Sigmoid colon (tissue), 7 donors: ENCODE measurements around the gene REELD1. TPM values are rescaled to one million over a fixed set of nuclear protein-coding genes. Genes with fewer than 3 reads are reported as not detected.

ENCODE experiments used
- DNase-seq: peaks from one replicate; pipeline ENCODE4 v3.0.0-alpha.2; 2019
- H3K27ac ChIP-seq, 4 donors: fragments of 200-600 bp; sonication (generic); one replicate each; pipeline ENCODE4 v1.5.1; 2016 to 2019; ENCODE audit warnings: mild to moderate bottlenecking in 1 of 4
- H3K27me3 ChIP-seq, 3 donors: fragments of 200-600 bp; sonication (generic); one replicate each; pipeline ENCODE4 v1.5.1; 2019; ENCODE audit warnings: mild to moderate bottlenecking in 1 of 3
- H3K36me3 ChIP-seq, 4 donors: fragments of 200-600 bp; sonication (generic); one replicate each; pipeline ENCODE4 v1.5.1; 2016 to 2019
- H3K4me1 ChIP-seq, 4 donors: fragments of 200-600 bp; sonication (generic); one replicate each; pipeline ENCODE4 v1.5.1; 2017 to 2019
- H3K4me3 ChIP-seq, 4 donors: fragments of 200-600 bp; sonication (generic); one replicate each; pipeline ENCODE4 v1.5.1; 2017 to 2019; ENCODE audit warnings: mild to moderate bottlenecking in 2 of 4, moderate library complexity in 1 of 4
- H3K9me3 ChIP-seq, 4 donors: fragments of 200-600 bp in 3 of 4; sonication (generic) in 3 of 4; one replicate each; pipeline versions ENCODE4 v1.5.1 to v1.6.1; 2013 to 2019
- EP300 ChIP-seq, 4 donors: sonication (generic); formaldehyde crosslinking; IDR thresholded peaks; one replicate each; pipeline ENCODE4 v1.6.1; 2017; ENCODE audit warnings: antibody characterized with exemption in 4 of 4
- POLR2A ChIP-seq, 2 donors: fragments of 450-650 bp; IDR thresholded peaks; one replicate each; pipeline ENCODE4 v1.6.1; 2016; ENCODE audit warnings: antibody characterized with exemption in 2 of 2, mild to moderate bottlenecking in 2 of 2, moderate library complexity in 2 of 2
- POLR2AphosphoS5 ChIP-seq, 4 donors: sonication (generic); formaldehyde crosslinking; IDR thresholded peaks; one replicate each; pipeline ENCODE4 v1.6.1; 2017; ENCODE audit warnings: antibody characterized with exemption in 4 of 4
- WGBS, 2 donors: extraction: QIAGEN DNeasy Blood & Tissue Kit; methylation state at CpG; one replicate each; pipeline ENCODE4 v1.1.7; 2013; 5-methylcytosine and 5-hydroxymethylcytosine counted together
- intact Hi-C: fragments of 100-400 bp; cut with DNase I; formaldehyde crosslinking; loops from one replicate; pipeline ENCODE4 v1.15.1; 2023
- polyA plus RNA-seq, 3 donors: library from polyadenylated mRNA; stranded (reverse); fragments of 200-250 nt; gene quantifications; one replicate each; pipeline ENCODE4 v1.2.3, GENCODE V29; 2013
- total RNA-seq, 4 donors: library from RNA; depleted of rRNA; stranded (reverse); fragments of >200 nt; gene quantifications; one replicate each; pipeline ENCODE4 v1.1.0, GENCODE V29; 2016
- TF ChIP-seq, protein P1 (sequence below), 4 experiments: fragments of 450-650 bp in 3 of 4; fragments of 200-600 bp in 1 of 4; IDR thresholded peaks; one replicate each; pipeline ENCODE4 v1.5.1; 2016 to 2019; ENCODE audit warnings: antibody characterized with exemption in 4 of 4, mild to moderate bottlenecking in 3 of 4, moderate library complexity in 2 of 4
- donor health status: healthy with polysubstance abuse.
- donor health status: Bipolar disorder and iron deficiency.
- donor health status: healthy.

REELD1 gene
- total and polyA plus RNA-seq, 7 donors = 0.13 to 0.36 TPM; not detected in 5

DNA sequence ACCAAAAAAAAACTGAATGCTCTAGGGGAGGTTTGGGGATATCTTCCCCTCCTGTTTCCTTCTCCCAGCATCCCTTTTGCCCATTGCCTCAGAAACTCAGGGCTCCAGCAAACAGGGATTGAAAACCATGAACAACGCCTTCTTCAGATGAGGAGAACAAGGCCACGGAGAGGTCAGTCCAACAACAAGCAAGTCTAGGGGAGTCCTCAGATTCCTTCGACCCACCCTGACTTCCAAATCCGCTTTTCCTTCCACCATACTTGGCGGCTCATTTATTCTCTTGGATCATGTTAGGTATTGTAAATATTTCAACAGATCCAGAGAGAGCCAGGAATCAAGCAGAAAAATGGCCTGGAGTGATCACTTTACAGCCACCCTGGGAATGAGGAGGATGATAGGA lies 21.9 kb downstream of the REELD1 start:
- Histone ChIP-seq H3K4me1 (peaks cover 0 to 4% (median 3%) of the 10 kb centered on the region in 4 donors), H3K36me3 (no peaks in the 10 kb centered on the region), H3K4me3 (no peak overlapping the region), H3K27ac (no peak overlapping the region), H3K9me3 (peaks cover 0 to 2% (median under 1%) of the 10 kb centered on the region in 4 donors), H3K27me3 (no peaks in the 10 kb centered on the region)
- intact Hi-C loops = no loop called here
- WGBS, 2 donors = 68 to 87% methylated on average over 5 of the region's 5 CpGs
- no peak for DNase-seq
- TF ChIP-seq EP300 (IDR thresholded peaks at IDR 0.05) = no peak
- TF ChIP-seq POLR2A (IDR thresholded peaks at IDR 0.05) = no peak
- TF ChIP-seq, protein P1, sequence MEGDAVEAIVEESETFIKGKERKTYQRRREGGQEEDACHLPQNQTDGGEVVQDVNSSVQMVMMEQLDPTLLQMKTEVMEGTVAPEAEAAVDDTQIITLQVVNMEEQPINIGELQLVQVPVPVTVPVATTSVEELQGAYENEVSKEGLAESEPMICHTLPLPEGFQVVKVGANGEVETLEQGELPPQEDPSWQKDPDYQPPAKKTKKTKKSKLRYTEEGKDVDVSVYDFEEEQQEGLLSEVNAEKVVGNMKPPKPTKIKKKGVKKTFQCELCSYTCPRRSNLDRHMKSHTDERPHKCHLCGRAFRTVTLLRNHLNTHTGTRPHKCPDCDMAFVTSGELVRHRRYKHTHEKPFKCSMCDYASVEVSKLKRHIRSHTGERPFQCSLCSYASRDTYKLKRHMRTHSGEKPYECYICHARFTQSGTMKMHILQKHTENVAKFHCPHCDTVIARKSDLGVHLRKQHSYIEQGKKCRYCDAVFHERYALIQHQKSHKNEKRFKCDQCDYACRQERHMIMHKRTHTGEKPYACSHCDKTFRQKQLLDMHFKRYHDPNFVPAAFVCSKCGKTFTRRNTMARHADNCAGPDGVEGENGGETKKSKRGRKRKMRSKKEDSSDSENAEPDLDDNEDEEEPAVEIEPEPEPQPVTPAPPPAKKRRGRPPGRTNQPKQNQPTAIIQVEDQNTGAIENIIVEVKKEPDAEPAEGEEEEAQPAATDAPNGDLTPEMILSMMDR (IDR thresholded peaks at IDR 0.05) = no peak
- no peak for TF ChIP-seq POLR2AphosphoS5 (IDR thresholded peaks at IDR 0.05)

DNA sequence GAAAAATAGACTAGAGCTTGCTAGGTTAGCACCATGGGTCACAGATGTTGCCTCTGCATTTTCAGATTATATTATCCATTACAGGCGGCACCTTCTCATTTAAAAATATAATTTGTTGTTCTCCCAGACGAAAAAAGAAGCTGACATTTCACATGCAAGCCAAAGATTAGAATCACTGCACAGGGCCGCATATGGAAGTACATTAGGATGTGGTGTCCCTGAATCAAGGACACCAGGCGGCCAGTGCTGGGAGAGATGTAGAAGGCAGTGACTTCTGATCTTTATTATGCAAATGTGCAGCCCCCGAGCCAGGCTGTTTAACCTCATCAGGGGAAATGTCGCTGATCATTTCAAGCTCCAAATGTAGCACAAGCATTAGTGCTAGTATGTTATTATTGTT lies 22.8 kb downstream of the REELD1 start:
- H3K36me3 ChIP-seq = no peaks in the 10 kb centered on the region
- H3K27ac ChIP-seq = no peak overlapping the region
- no peak overlapping the region for H3K4me3 ChIP-seq
- intact Hi-C loops = no loop called here
- no peak for DNase-seq
- 90 to 93% methylated on average over 6 of the region's 6 CpGs for WGBS, 2 donors
- H3K4me1 ChIP-seq = peaks cover 0 to 12% (median 11%) of the 10 kb centered on the region in 4 donors
- peaks cover 0 to 2% (median 0%) of the 10 kb centered on the region in 4 donors for H3K9me3 ChIP-seq
- no peak for TF ChIP-seq EP300 (IDR thresholded peaks at IDR 0.05)
- TF ChIP-seq POLR2AphosphoS5 (IDR thresholded peaks at IDR 0.05) = no peak
- no peak for TF ChIP-seq POLR2A (IDR thresholded peaks at IDR 0.05)
- TF ChIP-seq, protein P1 (IDR thresholded peaks at IDR 0.05) = no peak
- H3K27me3 ChIP-seq = no peaks in the 10 kb centered on the region

DNA sequence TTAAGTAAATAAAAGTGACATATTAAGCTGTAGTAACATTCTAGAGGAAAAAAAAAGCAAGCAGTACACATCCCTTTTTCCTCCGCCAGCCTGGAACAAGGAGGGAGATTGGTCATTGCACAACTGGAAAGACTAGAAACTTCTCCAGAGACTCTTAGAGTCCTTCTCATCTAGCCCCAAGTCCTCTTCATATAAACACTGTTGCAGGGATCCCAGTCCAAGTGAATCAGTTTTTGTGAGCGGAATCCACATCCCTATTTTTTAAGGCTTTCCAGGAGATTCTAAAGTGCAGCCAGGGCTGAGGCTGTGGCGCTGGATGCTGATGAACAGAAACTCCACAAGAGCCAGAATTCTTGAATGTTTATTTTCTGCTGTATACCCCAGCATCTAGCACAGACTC lies 23.8 kb downstream of the REELD1 start:
- intact Hi-C loops = no loop called here
- TF ChIP-seq, protein P1 (IDR thresholded peaks at IDR 0.05) = no peak
- TF ChIP-seq POLR2AphosphoS5 (IDR thresholded peaks at IDR 0.05) (no peak), EP300 (IDR thresholded peaks at IDR 0.05) (no peak), POLR2A (IDR thresholded peaks at IDR 0.05) (no peak)
- Histone ChIP-seq H3K9me3 (no peaks in the 10 kb centered on the region), H3K4me1 (peaks cover 0 to 22% (median 20%) of the 10 kb centered on the region in 4 donors), H3K27ac (no peak overlapping the region), H3K36me3 (no peaks in the 10 kb centered on the region), H3K27me3 (no peaks in the 10 kb centered on the region), H3K4me3 (no peak overlapping the region)
- 82 to 90% methylated on average over 3 of the region's 3 CpGs for whole genome bisulfite sequencing, 2 donors
- no peak for DNase-seq

DNA sequence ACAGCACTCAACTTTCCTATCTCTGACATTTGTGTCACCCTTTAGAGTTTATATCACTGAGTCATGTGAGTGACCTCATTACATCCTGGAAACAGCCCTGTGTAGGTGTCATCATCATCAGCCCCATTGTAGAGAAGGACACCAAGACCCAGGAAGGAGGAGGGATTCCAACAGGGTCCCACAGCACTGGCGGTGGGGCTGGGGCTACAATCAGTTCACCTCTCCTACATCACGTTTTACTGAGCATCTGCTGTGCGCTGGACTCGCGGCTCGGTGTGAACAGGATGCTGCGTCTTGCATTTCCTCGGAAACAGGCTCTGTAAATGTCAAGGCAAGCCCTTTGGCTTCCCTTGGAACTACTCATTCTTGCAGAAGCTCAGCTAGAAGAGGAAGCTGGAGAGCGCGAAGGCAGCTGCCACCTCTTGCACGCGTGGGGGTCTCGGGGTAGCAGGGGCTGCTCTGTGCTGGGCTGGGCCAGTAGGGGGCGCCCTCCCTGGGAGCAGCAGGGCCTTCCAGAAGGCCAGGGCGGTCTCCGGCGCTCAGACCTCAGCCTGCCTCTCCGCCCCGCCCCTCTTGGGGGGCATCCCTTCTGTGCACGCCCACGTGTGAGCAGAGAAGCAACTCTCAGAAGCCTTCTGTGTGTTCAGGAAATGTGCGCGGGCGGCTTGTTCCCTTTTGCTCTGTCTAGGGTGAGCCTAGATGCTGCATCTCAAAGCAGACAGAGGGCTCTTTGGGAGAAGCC lies 29.0 kb downstream of the REELD1 start:
- H3K27me3 ChIP-seq = no peaks in the 10 kb centered on the region
- peak overlapping the region in 3 of 4 donors; percentile 68 to 79 (median 73) for H3K27ac ChIP-seq
- DNase-seq = no peak
- 63 to 85% methylated on average over 24 of the region's 24 CpGs for WGBS, 2 donors
- intact Hi-C loops = no loop called here
- no peak overlapping the region for H3K4me3 ChIP-seq
- no peaks in the 10 kb centered on the region for H3K9me3 ChIP-seq
- peaks cover 0 to 24% (median 21%) of the 10 kb centered on the region in 4 donors for H3K4me1 ChIP-seq
- TF ChIP-seq POLR2A (IDR thresholded peaks at IDR 0.05) (no peak), POLR2AphosphoS5 (IDR thresholded peaks at IDR 0.05) (peak in 2 of 4 donors; percentile 9 to 24)
- H3K36me3 ChIP-seq = no peaks in the 10 kb centered on the region

DNA sequence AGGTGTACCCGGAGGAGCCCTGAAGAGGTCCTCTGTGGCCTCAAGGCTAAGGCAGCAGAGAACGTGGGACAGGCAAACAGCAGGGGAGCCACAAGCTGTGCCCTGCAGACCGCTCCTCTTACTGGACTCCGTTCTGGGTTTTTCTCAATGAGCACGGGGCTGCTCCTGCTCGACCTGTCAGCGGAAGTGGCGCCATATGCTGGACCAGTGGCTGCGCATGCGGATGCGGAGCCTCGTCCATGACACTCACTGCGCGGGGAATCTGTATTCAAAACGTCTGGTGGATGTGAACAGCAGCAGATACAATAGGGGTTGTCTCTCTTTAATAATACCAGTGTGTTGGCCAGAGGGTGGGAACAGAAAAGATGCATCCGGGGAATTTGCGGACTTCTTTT lies 29.5 kb downstream of the REELD1 start:
- no peak for DNase-seq
- peaks cover 0 to 24% (median 21%) of the 10 kb centered on the region in 4 donors for H3K4me1 ChIP-seq
- no peaks in the 10 kb centered on the region for H3K27me3 ChIP-seq
- H3K9me3 ChIP-seq = no peaks in the 10 kb centered on the region
- H3K27ac ChIP-seq = no peak overlapping the region
- intact Hi-C loops = no loop called here
- H3K4me3 ChIP-seq = no peak overlapping the region
- H3K36me3 ChIP-seq = no peaks in the 10 kb centered on the region
- WGBS, 2 donors = 90 to 95% methylated on average over 17 of the region's 17 CpGs
- TF ChIP-seq EP300 (IDR thresholded peaks at IDR 0.05) = no peak
- TF ChIP-seq, protein P1 (IDR thresholded peaks at IDR 0.05) = no peak
- TF ChIP-seq POLR2AphosphoS5 (IDR thresholded peaks at IDR 0.05) = no peak
- no peak for TF ChIP-seq POLR2A (IDR thresholded peaks at IDR 0.05)
